GM19043 (cell line): ENCODE results near the gene IRF4.
"Not testable (repeated sequence)": the region's sequence is repeated elsewhere in the genome, so short reads cannot be mapped to it uniquely, and the experiment has no call there.

Experiments
- ATAC-seq: cut with Tn5 transposase; IDR thresholded peaks from one replicate; pipeline ENCODE4 v1.9.1; 2021; ENCODE audit warnings: low read depth; ENCODE audit not compliant: unreplicated experiment

IRF4 gene

GRCh38 chr6:411402-412145 is 20.0 kb downstream of the IRF4 start:
- ATAC-seq = no peak

GRCh38 chr6:412146-412886 is 20.8 kb downstream of the IRF4 start:
- ATAC-seq = no peak

- ATAC-seq = no peak
Observed at GRCh38 chr6:414447-414846, 22.9 kb downstream of the IRF4 start.

- ATAC-seq = no peak
Observed at GRCh38 chr6:415087-415486, 23.5 kb downstream of the IRF4 start.

- no peak for ATAC-seq
Observed at GRCh38 chr6:421211-421610, 29.7 kb downstream of the IRF4 start.

GRCh38 chr6:422433-423054 is 31.0 kb downstream of the IRF4 start:
- peak; percentile 95 for ATAC-seq

GRCh38 chr6:423055-423798 is 31.7 kb downstream of the IRF4 start:
- ATAC-seq = no peak

- ATAC-seq = no peak
Observed at GRCh38 chr6:423799-424345, 32.3 kb downstream of the IRF4 start.

GRCh38 chr6:424741-425417 is 33.3 kb downstream of the IRF4 start:
- no peak for ATAC-seq

GRCh38 chr6:425418-425788 is 33.9 kb downstream of the IRF4 start:
- not testable (repeated sequence) for ATAC-seq

GRCh38 chr6:426198-426738 is 34.7 kb downstream of the IRF4 start:
- ATAC-seq = not testable (repeated sequence)

- no peak for ATAC-seq
Observed at GRCh38 chr6:428047-428603, 36.6 kb downstream of the IRF4 start.

GRCh38 chr6:429515-430121 is 38.1 kb downstream of the IRF4 start:
- no peak for ATAC-seq

GRCh38 chr6:431504-431903 is 40.0 kb downstream of the IRF4 start:
- no peak for ATAC-seq

- no peak for ATAC-seq
Observed at GRCh38 chr6:431986-432385, 40.4 kb downstream of the IRF4 start.

GRCh38 chr6:434051-434705 is 42.6 kb downstream of the IRF4 start:
- no peak for ATAC-seq

- ATAC-seq = no peak
Observed at GRCh38 chr6:435441-436307, 44.1 kb downstream of the IRF4 start.
